COLO668 (cell line): ENCODE measurements around the gene HOXD3.

Experiments
- DNase-seq: peaks from one replicate; lab custom pipeline; 2025; ENCODE audit not compliant: unreplicated experiment; lab: John Stamatoyannopoulos, UW

Gene HOXD3

DNA sequence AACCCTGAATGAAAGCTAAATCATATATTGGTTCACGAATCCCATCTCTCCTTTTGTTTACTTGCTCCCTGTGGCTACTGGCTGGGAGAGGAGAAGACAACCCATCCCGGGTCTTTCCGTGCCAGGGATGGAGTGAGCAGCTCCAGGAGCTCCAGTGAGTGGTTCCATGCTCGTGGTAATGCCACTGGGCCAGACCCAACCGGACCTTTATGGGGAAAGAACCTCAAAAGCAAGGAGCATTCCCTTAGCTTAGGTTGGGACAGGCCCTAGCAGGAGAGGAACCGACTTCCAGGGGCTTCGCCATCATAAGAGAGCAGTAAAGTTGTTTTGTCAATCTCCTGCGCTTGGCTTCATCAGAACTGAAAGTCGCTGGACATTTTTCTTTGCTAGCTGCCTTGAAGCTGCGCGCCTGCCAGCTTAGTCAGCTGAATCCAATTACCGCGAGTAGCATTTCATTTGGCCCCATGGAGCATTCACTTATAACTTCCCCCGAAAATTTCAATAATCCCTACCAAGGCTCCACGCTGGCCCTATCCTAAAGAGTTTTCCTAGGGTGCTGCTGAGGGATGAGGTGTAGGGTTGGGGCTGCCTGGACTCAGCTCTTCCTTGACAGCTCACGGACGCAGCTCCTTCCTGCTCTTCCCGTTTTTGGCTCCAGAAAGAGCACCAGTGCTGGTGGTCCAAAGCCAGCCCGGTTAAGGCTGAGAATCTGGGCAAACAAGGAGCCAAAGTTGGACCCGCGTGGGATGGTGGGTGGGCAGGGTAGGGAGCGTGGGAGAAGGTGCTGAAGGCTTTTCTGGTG is 4.9 kb downstream of the HOXD3 start:
- no peak for DNase-seq

DNA sequence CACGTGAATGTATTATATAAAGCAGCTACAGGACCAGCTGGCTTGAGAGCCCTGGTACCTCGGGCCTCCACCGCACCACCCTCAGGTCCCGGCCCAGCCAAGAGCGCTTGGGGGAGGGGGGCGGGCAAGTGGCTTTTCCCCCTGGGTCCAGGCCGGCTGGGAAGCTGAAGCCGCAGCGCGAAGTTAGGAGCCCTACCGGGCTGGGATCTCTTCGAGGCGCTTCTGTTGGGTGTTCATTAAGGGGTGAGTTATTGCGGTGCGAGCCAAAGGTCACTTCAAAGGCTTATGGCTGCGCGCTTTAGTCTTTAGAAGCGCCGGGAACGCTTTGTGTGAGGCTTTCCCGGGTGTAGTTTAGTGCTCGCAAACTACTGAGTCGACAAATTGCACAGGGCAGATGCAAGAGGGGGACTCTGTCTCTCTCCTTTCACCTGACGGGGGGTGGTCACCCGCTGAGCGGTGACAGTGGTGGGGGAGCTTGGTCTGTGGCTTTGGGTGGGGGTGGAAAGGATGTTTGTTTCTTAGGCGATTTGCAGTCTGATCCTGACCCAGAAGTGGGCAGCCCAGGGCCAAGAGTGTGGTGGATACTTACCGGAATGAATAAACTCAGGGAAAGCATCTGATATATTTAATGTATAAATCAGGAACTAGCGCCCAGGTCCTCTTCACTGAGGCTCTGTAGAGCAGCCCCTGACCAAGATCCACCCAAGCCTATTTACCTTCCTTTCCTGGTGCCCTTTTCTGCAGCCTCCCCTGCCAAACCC is 6.0 kb downstream of the HOXD3 start:
- no peak for DNase-seq

DNA sequence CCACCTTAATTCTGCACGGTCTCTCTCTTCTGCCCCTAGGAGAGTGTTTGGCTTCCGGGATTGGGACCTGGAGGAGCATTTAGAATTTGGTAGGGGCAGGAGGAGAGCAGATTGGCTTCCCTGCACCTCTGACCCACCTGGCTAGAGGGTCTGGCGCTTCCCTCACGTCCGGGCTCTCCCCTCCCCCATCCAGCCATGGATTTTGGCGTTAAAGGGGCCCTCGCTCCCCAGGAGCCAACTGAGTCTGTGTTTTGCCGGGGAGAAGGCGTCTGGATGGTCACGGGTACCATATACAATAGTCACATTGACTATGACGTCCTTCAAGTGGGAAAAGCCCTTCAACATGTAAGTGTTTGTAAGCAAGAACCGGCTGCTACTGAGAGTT is 6.6 kb downstream of the HOXD3 start:
- DNase-seq, result no peak

DNA sequence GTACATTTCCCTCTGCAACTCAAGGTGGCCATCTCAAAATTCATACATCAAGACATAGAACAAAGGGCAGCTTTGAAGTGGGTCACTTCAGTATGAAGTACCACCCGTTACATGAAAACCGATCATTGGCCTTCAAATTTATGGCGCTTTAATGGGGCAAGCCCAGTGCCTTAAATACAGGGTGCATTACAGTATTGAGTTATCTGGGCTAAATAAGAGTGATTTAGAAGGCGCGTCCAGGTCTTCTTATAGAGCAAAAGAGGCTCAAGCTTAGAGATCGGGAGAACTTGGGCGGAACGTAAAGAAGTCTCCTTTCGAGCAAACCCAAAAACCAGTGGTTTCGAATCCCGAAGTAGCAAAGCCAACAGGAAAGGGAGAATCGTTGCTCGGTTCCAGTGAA is 7.1 kb downstream of the HOXD3 start:
- no peak for DNase-seq

DNA sequence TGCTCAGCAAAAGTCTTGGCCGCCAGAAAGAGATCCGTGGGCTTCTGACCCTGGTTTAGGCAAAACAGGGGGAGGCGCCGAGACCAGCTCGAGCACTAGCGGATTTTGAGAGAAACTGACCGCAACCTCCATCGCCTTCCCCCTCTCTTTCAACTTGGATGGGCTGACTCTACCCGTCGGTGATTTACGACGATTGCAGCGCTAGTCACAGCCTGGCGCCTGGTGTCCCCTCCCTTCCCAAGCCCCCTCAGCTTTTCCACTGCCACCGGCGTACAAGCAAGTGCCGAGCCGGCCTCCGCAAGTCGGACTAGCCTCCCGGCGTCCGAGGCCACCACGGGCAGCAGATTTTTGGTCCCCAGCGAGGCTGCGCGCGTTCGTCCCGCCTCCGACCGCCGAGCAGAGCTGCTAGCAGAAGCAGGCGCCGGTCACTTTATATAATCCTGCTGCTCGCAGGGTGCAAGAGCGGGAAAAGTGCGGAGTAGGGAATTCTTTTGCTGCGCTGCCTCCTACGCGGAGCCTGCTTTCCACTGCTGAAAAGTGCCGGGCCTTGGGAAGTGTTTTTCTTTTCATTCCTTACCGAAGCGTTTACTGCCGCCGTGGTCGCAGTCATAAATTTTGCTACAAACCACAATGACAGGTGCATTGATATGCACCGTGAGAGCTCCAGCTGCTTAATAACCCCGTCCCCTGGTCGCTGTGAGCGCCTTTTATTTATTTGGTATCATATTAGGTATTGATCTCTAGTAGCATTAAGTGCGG is 7.7 kb downstream of the HOXD3 start:
- DNase-seq, result no peak

DNA sequence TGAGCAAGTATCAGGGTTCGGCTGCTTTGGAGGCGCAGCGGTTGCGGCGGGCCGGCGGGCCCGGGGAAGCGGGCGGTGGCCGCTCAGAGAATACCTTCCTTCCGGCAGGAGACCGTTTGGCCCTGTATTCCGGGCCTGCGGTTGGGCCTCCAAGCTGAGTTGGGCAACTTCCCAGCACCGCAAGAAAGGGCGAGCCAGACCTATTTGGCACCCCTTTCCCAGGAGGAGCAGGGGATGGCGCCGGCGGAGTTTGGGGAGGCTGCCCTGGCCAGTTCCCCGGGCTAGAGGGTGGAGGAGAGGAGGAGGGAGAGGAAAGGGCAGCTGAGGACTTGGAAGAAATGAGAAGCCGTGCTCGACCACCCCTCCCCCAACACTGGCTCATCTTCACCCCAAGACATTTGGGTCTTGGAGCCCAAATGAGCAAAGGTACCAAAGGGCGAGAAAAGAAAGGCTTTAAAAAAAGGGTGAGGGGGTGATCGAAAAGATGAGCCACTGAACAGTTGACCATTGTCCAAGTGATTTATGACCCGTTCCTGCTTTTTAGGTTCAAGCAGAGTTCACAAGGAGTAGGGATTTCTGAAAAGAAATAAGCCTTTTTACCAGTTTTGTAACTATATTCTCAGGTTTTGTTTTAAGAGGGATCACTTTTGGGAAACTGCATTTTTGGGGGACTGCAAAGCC is 8.4 kb downstream of the HOXD3 start:
- DNase-seq, result no peak

DNA sequence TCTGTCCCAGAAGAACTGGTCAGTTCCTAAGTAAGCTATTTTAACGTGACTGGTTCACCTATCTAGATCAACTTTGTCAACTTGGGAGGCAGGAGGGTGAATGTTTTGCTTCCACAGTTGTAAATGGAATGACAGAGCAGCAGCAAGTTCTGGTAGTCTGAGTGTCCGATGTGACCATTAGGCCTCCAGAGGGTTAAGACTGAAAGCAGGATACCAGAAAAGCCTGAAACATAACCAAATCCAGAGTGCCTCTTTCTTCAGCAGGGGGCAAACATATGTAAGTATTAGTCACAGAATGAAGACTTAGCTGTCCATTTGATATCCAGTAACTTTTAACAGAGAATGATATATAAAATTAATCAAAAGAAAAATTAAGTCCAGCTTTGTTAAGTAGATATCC is 9.2 kb downstream of the HOXD3 start:
- no peak for DNase-seq

DNA sequence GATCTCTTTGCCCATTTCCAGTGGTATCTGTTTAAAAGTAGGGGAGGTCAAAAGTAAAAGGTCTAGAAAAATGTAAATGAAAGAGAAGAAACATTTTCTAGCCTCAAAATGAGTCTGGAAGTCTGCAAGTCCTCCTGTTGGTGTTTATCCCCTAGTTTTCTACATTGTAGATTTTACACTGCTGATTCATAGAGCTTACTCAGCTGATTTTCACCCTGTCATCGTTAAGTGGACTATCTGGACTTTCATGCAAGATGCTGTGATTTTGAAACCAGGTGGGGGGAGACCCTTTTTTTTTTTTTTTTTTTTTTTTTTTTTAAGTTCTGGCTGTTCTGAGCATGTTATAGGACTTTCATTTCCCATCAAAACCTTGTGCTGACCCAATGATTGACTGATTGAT is 10.3 kb downstream of the HOXD3 start:
- no peak for DNase-seq

DNA sequence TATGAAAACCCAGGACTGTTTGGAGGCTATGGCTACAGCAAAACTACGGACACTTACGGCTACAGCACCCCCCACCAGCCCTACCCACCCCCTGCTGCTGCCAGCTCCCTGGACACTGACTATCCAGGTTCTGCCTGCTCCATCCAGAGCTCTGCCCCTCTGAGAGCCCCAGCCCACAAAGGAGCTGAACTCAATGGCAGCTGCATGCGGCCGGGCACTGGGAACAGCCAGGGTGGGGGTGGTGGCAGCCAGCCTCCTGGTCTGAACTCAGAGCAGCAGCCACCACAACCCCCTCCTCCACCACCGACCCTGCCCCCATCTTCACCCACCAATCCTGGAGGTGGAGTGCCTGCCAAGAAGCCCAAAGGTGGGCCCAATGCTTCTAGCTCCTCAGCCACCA is 12.1 kb downstream of the HOXD3 start:
- no peak for DNase-seq

DNA sequence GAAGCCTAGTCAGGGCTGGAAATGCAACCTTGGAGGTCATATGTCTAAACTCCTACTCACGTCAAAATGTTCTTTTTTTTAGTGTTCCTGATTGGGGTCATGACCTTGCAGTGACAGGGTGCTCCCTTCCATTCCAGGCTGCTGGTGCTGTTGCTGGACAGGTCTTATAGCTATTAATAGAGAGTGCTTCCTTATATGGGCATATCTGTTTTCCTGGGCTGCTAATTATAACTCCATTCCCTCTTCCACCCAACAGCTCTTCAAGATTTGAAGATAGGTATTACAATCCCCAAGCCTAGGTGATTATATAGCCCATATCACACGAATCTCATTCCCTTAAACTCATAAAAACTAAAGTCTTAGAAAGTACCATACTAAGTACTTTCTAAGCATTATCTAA is 12.6 kb downstream of the HOXD3 start:
- no peak for DNase-seq

DNA sequence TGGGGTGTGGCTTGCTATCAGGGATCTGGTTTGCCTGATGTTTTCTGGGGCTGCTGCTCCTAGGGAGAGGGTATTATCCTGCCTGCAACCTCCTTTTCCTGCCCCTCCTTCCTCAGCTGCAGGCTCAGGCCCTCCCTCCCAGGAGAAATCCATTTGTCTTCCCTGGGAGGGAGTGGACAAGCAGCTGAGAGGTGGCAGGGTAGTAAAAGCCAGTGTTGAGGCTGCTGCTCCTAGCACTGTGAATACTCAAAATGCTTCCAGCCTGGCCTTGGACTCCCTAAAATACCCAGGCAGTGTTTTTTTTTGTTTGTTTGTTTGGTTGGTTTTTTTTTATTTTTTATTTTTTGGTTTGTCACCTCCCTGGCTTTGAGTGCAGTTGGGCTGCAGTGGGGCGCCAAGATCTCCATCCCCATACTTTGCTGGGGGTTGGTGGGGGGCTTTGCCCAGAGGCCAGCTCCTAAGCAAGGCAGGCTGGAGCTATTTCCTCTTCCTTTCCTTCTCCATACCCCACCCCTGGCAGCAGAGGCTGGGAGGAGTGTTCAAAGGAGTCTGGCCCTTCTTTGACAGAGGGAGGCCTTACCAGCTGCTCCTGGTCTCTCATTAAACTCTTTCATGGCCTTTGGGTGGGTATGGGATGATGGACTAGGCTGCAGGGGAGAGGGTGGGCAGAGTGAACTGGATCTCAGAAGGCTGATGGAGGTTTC is 13.6 kb downstream of the HOXD3 start:
- no peak for DNase-seq

DNA sequence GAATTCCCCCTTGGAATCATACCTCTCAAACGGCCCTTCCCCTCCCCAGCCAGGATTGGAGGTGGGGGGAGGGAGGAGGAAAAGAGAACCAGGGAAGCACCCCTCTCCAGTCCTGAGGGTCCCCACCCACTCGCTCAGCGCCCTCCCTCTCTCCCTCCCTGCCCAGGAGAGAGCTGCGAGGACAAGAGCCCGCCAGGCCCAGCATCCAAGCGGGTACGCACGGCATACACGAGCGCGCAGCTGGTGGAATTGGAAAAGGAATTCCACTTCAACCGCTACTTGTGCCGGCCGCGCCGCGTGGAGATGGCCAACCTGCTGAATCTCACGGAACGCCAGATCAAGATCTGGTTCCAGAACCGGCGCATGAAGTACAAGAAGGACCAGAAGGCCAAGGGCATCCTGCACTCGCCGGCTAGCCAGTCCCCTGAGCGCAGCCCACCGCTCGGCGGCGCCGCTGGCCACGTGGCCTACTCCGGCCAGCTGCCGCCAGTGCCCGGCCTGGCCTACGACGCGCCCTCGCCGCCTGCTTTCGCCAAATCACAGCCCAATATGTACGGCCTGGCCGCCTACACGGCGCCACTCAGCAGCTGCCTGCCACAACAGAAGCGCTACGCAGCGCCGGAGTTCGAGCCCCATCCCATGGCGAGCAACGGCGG is 14.4 kb downstream of the HOXD3 start:
- DNase-seq, result no peak

DNA sequence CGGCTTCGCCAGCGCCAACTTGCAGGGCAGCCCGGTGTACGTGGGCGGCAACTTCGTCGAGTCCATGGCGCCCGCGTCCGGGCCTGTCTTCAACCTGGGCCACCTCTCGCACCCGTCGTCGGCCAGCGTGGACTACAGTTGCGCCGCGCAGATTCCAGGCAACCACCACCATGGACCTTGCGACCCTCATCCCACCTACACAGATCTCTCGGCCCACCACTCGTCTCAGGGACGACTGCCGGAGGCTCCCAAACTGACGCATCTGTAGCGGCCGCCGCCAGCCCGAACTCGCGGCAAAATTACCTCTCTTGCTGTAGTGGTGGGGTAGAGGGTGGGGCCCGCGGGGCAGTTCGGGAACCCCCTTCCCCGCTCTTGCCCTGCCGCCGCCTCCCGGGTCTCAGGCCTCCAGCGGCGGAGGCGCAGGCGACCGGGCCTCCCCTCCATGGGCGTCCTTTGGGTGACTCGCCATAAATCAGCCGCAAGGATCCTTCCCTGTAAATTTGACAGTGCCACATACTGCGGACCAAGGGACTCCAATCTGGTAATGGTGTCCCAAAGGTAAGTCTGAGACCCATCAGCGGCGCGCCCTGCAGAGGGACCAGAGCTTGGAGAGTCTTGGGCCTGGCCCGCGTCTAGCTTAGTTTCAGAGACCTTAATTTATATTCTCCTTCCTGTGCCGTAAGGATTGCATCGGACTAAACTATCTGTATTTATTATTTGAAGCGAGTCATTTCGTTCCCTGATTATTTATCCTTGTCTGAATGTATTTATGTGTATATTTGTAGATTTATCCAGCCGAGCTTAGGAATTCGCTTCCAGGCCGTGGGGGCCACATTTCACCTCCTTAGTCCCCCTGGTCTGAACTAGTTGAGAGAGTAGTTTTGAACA is 15.1 kb downstream of the HOXD3 start:
- DNase-seq, result no peak

DNA sequence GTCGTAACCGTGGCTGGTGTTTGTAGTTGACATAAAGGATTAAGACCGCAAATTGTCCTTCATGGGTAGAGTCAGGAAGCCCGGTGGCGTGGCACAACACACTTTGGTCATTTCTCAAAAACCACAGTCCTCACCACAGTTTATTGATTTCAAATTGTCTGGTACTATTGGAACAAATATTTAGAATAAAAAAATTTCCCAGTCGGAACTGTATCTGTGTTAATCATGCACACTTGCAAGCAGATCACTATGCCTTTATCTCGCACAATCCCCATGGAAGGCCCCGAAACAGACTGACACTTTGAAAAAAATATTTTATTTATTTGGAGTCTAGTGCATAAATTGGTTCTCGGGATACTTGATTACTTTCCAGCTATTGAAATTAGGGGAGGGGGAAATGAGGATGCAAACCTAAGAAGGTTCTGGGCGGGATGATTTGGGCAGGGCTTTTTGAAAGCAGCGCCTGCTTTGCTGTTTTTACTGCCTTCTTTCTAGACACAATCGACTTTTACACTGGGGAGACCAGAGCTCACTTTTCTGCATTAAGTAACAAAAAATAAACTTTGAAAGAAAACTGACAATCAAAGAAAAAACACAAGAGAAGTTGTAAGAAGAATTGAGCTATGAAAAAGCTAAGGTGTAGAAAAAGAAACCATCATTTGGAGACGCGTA is 15.9 kb downstream of the HOXD3 start:
- no peak for DNase-seq

DNA sequence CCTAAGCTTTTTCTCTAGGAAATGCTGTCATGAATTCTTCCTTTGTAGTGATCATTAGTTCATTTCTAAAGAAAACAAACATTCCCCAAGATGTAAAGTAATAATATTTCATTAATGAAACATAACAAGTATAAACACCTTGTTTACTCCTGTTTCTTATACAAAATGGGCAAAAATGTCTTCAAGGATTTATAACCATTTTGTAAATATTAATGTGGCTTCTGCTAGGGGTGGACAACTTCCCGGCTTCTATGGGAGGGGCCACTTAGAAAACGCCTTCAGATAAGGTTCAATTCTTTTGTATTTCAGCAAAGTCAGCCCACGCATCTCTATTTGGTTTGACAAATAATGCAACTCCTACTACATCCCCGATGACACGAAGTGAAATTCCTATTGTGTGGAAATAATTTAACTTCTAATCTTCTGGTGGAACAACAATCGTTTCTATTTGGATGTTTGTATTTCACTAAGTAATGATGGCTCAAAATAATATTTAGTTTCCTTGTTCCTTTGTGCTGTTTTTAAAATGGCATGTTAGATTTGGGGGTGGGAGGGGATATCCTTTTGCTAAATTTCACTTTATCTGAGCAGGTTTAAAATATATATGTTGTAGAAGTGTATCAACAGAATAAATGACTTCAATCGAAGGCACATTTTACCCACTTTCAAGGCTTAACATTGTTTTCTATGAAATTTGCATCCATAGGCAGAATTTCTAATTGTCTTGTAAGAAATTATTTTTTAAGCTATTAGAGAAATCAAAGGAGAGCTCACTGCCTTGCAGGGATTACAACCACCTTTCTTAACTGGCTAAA is 16.7 kb downstream of the HOXD3 start:
- no peak for DNase-seq

DNA sequence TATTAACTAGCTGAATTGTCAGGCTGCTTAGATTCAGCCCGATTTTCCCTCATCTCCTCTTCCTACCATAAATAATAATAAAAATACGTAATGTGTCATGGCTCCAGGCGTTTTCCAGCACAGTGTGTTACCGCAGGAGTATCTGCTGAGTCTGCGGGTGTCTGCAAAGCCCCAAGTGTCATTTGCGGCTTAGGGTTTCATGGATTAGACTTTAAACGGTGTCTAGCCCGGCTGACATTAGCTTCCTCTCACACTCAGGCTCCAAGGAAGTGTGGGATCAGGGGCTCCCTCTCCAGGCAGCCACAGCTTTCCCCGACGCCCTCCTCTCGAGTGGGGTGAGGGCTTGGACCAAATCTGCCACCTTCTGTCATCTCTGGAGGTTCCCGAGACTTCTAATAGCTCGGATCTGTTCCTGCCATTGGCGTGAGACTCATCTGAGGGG is 17.3 kb downstream of the HOXD3 start:
- peak; percentile 51 for DNase-seq

DNA sequence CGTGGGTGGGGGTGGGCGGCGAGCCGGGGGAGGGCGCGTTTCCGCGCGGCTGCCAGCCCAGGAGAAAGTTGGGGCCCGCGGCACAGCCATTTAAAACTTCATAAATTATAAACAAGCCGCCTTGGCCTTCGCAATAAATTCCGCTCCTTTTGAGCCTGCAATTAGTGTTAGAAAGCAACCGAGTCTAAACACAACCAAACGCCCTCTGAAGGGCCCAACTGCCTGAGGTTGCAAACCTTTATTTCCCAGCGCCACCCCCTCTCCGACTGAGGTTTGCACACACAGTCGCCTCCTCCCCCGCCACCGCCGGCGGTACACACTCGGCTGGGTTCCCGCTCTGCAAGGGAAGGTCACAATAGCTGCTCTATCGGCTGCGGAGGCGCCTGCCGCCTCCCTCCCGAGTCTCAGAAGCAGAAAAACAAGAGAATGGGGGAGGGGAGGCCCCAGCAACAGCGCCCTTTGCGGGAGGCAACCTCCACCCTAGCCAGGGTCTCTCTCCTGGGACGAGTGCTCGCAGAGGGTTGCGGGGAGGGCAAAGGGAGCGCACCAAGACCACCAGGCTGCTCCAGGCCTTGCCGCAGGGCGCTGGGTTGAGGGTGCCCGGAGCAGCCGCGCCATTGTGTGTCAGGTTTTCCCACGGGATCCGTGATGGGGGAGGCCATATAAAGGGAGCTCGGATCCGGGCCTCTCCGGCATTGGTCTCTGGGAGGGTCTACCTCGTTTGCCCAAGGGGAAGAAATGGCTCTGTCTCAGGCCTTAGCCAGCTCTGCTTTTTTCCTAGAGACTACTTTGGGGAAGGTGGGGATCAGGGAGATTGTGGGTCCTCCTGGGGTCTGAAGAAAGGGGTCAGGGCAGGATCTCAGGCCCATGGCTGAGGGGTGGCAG is 18.0 kb downstream of the HOXD3 start:
- DNase-seq, result peak; percentile 84
